RCC 7860 (cell line): ENCODE measurements around the gene VPREB1.
"Not testable (repeated sequence)": the region's sequence is repeated elsewhere in the genome, so short reads cannot be mapped to it uniquely, and the experiment has no call there.

Experiments used
- DNase-seq: peaks from one replicate; pipeline ENCODE4 v3.0.0-alpha.2; 2015; ENCODE audit warnings: low spot score
- FAIRE-seq: peaks from 2 replicates; lab custom pipeline; 2012; peaks lifted over from hg19 to GRCh38; lab: Jason Lieb, UNC

The VPREB1 gene

GRCh38 chr22:22213231-22213630, 31.4 kb upstream of the VPREB1 start:
- DNase-seq = no peak
- FAIRE-seq = no peak

GRCh38 chr22:22214819-22215329, 29.7 kb upstream of the VPREB1 start:
- DNase-seq = no peak
- FAIRE-seq = no peak

DNA sequence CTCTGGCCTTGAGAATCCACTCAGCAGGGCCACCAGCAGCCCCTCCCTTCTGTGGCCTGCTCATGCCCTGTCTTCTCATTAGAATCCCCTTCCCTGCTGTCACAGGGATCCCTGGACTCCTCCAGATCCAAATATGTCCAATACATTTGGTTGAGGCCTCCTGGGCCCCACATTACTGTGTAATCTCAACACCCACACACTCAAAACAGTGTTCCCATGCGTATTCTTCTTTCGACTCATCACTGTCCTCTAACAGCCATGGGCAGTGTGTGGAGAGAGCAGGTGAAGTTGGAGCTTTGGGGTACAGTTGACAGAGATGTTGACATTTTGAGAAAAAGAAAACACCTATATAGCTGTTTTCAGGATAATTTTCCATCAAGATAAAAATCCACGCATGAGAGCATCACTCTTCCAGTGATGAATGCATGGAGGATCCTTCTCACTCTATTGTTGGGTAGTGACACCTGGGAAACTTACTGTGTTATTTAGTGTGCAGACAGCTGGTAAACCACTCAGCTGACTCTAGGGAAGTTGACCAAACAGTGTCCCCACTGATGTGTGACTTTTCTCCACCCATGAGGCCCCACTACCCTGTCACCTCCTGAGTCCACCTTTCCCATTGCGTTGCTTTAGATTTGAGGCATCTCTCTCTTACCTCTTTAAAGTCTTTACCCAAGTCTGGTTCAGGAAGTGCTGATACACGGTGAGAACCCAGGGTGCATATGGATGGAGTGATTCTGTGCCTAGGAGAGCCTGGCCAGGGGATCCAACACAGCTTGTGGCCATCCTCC, 28.7 kb upstream of the VPREB1 start:
- no peak for FAIRE-seq
- no peak for DNase-seq

DNA sequence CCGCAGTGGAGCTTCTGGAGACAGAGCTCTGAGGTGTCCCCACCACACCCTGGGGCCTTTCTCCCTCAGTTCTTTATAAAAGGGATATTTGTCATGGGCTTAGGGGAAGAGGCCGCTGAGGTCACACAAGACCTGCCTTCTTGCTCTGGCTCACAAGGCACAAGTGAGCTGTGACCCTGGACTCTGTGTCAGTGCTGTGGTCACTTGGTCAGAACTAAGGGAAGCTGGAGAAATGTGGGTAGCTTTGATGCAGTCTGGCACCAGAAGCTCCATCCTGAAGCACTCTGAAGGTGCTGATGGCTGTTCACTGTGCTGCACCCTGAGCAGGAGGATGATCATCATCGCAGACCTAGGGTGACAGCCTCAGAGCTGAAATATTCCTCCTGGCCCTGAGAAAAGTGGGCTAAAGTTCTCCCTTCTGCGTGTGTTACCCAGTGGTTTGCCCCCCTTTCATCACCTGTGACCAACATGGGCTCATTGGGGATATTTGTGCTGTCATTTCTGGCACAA, 28.1 kb upstream of the VPREB1 start:
- DNase-seq = no peak
- FAIRE-seq = no peak

- FAIRE-seq (no peak), DNase-seq (no peak)
Observed at GRCh38 chr22:22218302-22218701, 26.3 kb upstream of the VPREB1 start.

DNA sequence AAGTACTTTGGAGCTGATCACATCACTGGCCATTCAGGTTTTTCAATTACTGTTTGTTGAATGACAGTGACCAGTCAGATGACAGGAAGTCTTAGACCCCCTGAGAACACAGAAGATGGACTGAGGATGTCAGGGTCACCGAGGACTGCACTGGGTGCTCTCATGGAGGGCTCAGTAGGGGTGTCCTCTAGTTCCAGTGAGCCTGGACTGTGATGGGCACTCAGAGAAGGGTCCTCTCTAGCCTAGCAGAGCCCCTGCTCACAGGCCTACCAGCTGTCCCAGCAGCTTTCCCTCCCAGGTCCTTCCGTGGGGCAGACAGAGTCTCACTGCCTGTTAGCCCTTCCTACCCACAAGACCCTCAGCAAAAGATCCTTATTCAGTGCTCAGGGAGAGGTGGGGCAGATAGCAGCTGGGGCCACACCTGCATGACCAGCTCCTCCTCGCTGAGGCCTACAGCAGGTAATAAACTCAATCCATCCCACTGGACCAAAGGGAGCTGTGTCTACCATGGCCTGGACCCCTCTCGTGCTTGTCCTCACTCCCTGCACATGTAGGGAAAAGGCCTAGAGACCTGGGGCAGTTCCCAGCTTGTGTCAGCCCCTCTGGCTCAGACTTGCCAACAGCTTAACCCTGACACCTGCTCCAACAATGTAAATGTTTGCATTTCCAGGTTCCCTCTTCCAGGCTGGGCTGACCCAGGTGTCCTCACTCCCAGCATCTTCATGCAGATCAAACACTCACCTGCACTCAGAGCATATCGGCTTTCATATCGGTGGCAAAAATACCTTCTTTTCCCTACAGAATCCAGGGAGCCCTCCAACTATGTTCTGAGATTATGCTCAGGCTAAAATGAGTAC, 25.2 kb upstream of the VPREB1 start:
- no peak for FAIRE-seq
- DNase-seq = no peak

DNA sequence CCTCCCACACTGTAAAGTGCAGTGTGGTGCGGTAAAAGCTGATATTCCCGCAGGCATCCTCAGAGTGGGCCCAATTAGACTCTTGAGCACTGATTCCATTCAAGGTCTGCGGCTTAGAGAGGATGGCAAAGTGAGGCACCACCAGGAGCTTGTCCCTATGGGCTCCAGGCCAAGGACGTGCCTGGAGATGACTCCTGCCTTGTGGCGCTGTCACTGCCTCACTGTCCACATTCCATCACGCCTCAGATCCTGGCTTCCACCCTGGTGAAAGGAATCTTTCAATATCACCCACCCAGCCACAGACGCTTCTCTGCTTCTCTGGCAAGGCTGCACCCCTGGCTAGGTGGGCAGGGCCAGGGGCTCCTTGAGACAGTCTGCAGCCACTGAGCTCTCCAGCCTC, 23.5 kb upstream of the VPREB1 start:
- not testable (repeated sequence) for FAIRE-seq, DNase-seq

DNA sequence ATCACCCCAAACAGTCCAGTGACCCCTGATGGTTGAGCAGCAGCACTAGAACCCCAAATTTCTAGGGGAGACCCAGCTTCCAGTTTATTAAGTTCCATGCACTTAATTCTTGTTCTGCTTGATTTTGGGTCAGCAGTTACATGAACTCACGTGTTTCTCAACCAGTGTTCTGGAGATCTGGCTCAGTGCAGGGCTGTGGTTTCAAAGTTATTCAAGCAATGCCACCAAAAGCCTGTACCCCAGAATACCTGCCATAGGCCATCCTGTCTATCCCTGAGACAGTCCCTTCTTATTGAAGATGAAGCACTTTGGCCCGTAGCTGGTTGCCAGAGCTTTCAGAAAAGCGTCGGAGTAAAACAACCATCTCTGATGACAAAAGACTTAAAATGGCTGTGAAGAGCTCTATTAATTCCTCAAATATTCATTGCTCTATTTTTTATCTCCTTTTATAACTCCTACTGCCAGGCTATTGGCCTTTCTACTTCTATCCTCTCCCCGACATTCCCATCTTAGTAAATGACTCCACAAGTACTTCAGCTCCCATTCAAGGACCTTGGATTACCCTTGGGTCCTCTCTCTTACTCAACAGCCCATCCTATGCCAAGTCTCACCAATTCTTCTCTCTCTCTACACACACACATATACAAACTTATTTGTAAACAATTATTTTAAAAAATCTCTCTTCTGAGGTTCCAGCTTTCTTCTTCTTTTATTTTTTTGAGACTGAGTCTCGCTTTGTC, 18.0 kb upstream of the VPREB1 start:
- DNase-seq (no peak), FAIRE-seq (no peak)

DNA sequence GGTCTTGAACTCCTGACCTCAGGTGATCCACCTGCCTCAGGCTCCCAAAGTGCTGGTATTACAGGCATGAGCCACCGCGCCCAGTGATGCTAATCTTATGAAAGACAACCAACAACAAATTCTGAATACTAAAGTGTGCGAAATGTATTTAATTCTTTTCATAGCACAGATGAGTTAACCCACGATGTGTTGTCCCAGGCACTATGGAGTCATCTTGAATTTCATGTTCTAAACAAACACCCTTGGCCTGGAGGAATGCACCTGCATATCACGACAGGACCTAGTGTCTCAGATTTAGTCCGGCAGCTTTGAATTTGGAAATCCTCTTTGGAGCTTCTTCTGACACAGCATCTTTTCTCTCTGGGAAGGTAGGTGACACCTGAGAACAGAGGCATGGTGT, 16.2 kb upstream of the VPREB1 start:
- FAIRE-seq = no peak
- no peak for DNase-seq

DNA sequence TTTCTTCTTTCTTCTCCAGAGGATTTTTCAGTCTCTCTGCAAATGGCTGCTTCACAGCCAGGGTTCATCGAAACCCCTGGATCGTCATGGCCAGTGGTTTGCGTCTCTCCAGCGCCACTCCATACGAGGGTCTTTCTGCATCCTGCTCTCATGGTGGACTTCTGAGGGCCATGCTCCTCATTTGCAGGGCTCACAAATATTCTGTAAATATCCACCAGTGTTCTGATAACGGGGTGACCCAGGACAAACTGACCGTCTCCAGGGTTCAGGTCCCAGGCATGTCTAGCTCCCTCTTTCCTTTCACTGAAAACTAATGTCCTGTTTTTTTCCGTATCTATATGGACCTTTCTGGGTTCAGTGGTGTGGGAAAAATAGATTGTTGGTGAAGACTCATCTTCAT, 15.7 kb upstream of the VPREB1 start:
- FAIRE-seq (no peak), DNase-seq (no peak)

GRCh38 chr22:22229683-22230420, 14.7 kb upstream of the VPREB1 start:
- no peak for FAIRE-seq
- DNase-seq = no peak

DNA sequence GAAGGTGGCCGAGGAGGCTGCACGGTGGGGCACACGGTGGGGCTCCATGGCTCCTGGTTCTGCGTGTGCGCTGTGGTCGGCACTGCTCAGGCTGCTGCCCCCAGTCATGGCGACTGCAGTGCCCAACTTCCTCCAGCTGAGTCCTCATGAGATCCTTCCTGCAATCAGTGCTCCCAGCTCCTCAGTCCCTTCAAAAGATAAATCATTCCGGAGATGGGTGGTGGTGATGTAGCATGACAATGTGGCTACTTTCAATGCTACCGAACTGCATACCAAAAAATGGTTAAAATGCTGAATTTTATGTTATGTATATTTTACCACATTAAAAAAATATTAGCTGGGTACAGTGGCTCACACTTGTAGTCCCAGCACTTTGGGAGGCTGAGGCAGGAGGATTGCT, 14.1 kb upstream of the VPREB1 start:
- no peak for FAIRE-seq
- no peak for DNase-seq

GRCh38 chr22:22233081-22233480, 11.5 kb upstream of the VPREB1 start:
- DNase-seq (no peak), FAIRE-seq (no peak)

GRCh38 chr22:22235558-22235957, 9.0 kb upstream of the VPREB1 start:
- DNase-seq = no peak
- FAIRE-seq = no peak

DNA sequence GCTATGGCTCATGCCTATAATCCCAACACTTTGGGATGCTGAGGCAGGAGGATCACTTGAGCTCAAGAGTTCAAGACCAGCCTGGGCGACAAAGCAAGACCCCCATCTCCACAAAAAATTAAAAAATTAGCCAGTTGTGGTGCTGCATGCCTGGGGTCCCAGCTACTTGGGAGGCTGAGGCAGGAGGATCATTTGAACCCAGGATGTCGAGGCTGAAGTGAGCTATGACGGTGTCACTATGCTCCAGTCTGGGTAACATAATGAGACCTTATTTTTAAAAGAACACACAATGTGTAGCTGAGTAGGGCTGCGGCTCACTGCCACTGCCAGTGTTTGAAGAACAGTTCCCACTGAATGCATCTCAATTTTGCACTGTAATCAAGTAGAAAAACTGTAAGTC, 7.1 kb upstream of the VPREB1 start:
- DNase-seq = no peak
- FAIRE-seq = no peak

DNA sequence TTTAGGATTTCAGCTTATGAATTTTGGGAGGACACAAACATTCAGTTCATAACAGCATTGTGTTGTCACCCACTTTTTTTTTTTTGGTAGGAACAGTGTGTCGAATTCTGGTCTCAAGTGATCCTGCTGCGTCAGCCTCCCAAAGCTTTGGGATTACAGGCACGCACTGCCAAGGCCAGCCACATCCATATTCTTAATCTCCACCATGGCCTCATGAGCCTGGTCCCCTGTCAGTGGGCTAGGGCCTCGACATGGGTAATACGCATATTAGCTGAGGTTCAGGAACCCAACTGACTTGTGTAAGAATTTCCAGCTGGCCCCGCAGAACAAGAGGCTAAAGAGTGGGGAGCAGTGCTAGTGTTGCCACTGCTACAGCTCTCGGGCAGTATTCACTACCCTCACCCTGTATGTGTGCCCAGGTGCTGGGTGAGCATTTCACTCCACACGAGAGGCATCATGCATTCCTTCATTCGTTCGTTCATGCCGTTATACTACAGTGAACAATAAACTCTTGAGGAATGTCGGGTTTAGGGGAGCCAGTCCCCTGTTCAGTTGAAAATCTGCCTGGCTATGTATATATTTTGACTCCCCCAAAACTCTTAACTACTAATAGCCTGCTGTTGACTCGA, 5.2 kb upstream of the VPREB1 start:
- FAIRE-seq (no peak), DNase-seq (no peak)

DNA sequence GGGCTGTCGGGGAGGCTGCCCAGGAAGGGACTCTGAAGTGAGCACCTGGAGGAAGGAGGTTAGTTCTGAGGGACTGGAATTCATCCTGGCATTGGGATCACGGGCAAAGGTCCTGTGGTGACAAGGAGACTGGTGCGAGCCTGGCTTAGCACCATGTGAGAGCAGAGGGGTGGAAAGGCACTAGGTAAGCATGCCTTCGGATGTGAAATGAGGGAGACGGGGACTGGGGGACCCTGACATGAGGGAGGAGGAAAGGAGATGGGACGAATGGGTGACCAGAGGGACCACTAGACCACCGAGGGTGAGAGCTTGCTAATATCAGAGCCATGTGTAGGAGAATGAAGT, 3.1 kb upstream of the VPREB1 start:
- DNase-seq (no peak), FAIRE-seq (no peak)

- no peak for FAIRE-seq
- DNase-seq = no peak
Observed at GRCh38 chr22:22242488-22242887, 2.1 kb upstream of the VPREB1 start.

GRCh38 chr22:22243033-22243680, 1.4 kb upstream of the VPREB1 start:
- DNase-seq (no peak), FAIRE-seq (no peak)
